HPDE6-E6E7 (cell line): ENCODE data around the gene SERINC4.
"Not testable (repeated sequence)": the region's sequence is repeated elsewhere in the genome, so short reads cannot be mapped to it uniquely, and the experiment has no call there.

Experiments used
- DNase-seq: peaks from one replicate; pipeline ENCODE4 v3.0.0; 2011; ENCODE audit warnings: missing footprints; ENCODE audit errors: extremely low spot score

The SERINC4 gene

DNA sequence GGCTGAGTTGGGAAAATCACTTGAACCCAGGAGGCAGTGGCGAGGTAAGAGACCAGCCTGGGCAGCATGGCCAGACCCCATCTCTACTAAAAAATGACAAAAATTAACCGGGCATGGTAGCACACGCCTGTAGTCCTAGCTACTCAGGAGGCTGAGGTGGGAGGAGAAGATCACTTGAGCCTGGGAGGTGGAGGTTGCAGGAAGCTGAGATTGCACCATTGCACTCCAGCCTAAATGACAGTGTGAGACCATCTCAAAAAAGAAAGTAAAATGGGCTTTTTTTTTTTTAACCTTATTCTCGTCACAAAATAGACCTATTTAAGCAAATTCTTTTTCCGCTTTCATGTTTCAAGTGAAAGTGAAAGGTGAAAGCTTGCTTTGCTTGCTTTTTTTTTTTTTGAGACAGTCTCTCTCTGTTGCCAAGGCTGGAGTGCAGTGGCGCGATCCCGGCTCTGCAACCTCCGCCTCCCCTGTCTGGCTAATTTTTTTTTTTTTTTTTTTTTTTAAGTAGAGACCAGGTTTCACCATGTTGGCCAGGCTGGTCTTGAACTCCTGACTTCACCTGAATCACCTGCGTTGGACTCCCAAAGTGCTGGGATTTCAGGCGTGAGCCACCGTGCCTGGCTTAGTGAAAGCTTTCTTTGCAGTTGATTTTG, 50.2 kb downstream of the SERINC4 start:
- DNase-seq, result no peak

DNA sequence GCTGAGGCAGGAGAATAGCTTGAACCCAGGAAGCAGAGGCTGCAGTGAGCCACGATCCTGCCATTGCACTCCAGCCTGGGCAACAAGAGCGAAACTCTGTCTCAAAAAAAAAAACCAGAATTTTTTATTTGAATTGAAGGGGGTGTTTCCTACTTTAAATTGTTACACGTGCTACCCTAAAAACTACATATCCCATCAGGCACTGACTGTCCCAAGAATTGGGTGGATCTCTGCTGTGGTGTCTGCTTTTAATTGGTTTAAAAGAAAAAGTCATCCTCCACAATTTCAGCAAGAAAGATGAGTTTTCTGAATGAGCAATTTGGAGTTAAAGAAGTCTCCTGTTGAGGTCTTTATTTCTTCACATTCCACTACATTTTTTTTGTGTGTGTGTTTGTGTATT, 51.6 kb downstream of the SERINC4 start:
- DNase-seq, result no peak

DNA sequence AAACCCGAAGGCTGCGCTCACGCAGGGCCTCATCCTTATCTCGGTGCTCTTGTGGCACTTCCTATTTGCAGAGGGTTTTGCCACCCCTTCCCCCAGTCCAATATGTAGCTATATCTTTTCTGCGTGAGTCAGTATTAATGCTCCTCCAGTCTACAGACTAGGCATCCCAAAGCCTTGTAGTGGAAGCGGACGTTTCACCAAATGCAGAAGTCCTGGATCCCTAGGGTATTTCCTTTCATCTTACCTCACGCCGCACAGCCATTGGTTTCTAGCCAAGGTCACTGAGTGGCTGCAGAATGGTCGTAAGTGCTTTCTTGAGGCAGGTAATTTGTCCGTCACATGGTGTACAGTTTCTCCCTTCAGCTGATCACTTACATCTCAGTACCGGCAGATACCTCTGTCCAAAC, 53.1 kb downstream of the SERINC4 start:
- not testable (repeated sequence) for DNase-seq

DNA sequence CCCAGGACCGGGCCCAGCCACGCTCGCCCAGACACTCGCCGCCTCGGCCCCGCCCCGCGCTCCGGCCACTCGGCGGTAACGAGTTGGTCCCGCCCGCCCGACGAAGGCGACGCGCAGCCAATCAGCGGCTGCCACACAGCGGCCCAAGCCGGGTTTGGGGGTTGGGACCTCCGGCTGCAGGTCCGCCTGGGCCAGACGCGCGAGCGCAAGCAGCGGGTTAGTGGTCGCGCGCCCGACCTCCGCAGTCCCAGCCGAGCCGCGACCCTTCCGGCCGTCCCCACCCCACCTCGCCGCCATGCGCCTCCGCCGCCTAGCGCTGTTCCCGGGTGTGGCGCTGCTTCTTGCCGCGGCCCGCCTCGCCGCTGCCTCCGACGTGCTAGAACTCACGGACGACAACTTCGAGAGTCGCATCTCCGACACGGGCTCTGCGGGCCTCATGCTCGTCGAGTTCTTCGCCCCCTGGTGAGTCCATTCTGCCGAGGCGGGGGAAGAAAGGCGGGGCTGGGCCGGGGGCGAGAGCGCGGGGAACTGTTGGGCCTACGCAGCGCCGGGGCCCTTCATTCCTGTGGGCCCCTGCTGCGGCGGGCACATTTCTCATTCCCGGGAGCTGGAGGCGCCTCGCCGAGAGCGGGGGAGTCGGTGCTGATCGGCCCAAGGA, 53.6 kb downstream of the SERINC4 start, which contains the start of gene PDIA3:
Gene PDIA3, plus strand, starts transcription at position 194 of the 658 bp plus-strand sequence. Its CDS starts 102 bp downstream, at position 296.
- DNase-seq, result peak; percentile 86
